ENCODE data around the gene ADM2. TPM values are rescaled to one million over a fixed set of nuclear protein-coding genes. Genes with fewer than 3 reads are reported as not detected.
A peak's percentile ranks its signal among the peaks of the same experiment; 100 is the strongest.

Gene ADM2
- total RNA-seq, 1 experiment from 2014 or later, result 13.6 TPM

DNA sequence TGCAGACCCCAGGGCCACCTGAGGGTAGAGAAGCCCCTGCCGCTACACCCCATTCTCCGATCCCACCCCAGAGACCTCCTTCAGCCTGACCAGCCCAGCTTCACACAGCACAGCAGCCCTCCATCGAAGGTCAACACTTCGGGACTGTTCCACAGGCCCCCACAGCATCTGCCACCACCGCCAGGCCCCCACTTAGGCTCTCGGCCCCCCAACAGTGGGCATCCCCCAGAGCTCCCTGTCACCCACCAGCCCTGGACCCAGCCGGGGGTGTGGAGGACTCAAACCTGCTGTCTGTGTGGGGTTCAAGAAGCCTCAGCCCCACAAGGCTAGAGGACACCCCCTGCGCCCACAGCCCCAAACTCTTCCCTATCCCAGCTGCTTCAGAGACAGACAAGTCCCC is 12.7 kb upstream of the ADM2 start:
- no peak overlapping the region for H3K27ac Mint-ChIP-seq (ENCODE audit: unreplicated experiment)
- CTCF ChIA-PET, result interaction anchor here (0.6 kb wide), 1 partner anchor 19 kb away, joined by 5 read pairs; no protein-coding TSS in a partner anchor
- peaks cover 36% of the 10 kb centered on the region for H3K4me1 Mint-ChIP-seq (ENCODE audit: low read depth, unreplicated experiment)

GRCh38 chr22:50469377-50470305 is 11.7 kb upstream of the ADM2 start:
- intact Hi-C loops (cut with micrococcal nuclease; ENCODE audit: unreplicated experiment), result no loop called here
- TF ChIP-seq, protein P1, sequence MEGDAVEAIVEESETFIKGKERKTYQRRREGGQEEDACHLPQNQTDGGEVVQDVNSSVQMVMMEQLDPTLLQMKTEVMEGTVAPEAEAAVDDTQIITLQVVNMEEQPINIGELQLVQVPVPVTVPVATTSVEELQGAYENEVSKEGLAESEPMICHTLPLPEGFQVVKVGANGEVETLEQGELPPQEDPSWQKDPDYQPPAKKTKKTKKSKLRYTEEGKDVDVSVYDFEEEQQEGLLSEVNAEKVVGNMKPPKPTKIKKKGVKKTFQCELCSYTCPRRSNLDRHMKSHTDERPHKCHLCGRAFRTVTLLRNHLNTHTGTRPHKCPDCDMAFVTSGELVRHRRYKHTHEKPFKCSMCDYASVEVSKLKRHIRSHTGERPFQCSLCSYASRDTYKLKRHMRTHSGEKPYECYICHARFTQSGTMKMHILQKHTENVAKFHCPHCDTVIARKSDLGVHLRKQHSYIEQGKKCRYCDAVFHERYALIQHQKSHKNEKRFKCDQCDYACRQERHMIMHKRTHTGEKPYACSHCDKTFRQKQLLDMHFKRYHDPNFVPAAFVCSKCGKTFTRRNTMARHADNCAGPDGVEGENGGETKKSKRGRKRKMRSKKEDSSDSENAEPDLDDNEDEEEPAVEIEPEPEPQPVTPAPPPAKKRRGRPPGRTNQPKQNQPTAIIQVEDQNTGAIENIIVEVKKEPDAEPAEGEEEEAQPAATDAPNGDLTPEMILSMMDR (IDR thresholded peaks at IDR 0.05; ENCODE audit: unreplicated experiment), result no peak
- H3K27ac Mint-ChIP-seq (ENCODE audit: unreplicated experiment), result peak overlapping the region; percentile 61
- H3K9me3 Mint-ChIP-seq (ENCODE audit: low read depth, unreplicated experiment), result no peaks in the 10 kb centered on the region
- CTCF ChIA-PET, result interaction anchor here (0.5 to 1.6 kb wide), 8 partner anchors 10 to 151 kb away, joined by 3 to 6 read pairs (median 4); no protein-coding TSS in a partner anchor
- no peaks in the 10 kb centered on the region for H3K27me3 Mint-ChIP-seq (ENCODE audit: unreplicated experiment)
- H3K4me3 Mint-ChIP-seq (ENCODE audit: low read depth, unreplicated experiment), result peak overlapping the region; percentile 57
- BruUV-seq (replicated peaks), result no TSS peak
- peaks cover 74% of the 10 kb centered on the region for H3K36me3 Mint-ChIP-seq (ENCODE audit: insufficient read depth, unreplicated experiment)
- peak; percentile 94 for DNase-seq
- peaks cover 42% of the 10 kb centered on the region for H3K4me1 Mint-ChIP-seq (ENCODE audit: low read depth, unreplicated experiment)

More for the DNA sequence above, 12.7 kb upstream of the ADM2 start:
- DNase-seq, result no peak
- Mint-ChIP-seq H3K27me3 (ENCODE audit: unreplicated experiment) (no peaks in the 10 kb centered on the region), H3K4me3 (ENCODE audit: low read depth, unreplicated experiment) (no peak overlapping the region), H3K36me3 (ENCODE audit: insufficient read depth, unreplicated experiment) (peaks cover 72% of the 10 kb centered on the region), H3K9me3 (ENCODE audit: low read depth, unreplicated experiment) (no peaks in the 10 kb centered on the region)
- intact Hi-C loops (cut with micrococcal nuclease; ENCODE audit: unreplicated experiment), result no loop called here
- BruUV-seq (replicated peaks), result no TSS peak
- TF ChIP-seq, protein P1 (IDR thresholded peaks at IDR 0.05; ENCODE audit: unreplicated experiment), result no peak

- intact Hi-C loops (cut with micrococcal nuclease; ENCODE audit: unreplicated experiment), result no loop called here
- Mint-ChIP-seq H3K4me3 (ENCODE audit: low read depth, unreplicated experiment) (peak overlapping the region; percentile 57), H3K36me3 (ENCODE audit: insufficient read depth, unreplicated experiment) (peaks cover 83% of the 10 kb centered on the region), H3K27ac (ENCODE audit: unreplicated experiment) (peak overlapping the region; percentile 61), H3K4me1 (ENCODE audit: low read depth, unreplicated experiment) (peaks cover 42% of the 10 kb centered on the region), H3K27me3 (ENCODE audit: unreplicated experiment) (no peaks in the 10 kb centered on the region), H3K9me3 (ENCODE audit: low read depth, unreplicated experiment) (no peaks in the 10 kb centered on the region)
- BruUV-seq (replicated peaks), result no TSS peak
- TF ChIP-seq, protein P1 (IDR thresholded peaks at IDR 0.05; ENCODE audit: unreplicated experiment), result no peak
- CTCF ChIA-PET, result interaction anchor here (0.7 to 1.6 kb wide), 6 partner anchors 9 to 150 kb away, joined by 3 to 6 read pairs (median 4); no protein-coding TSS in a partner anchor
- no peak for DNase-seq
These were observed 10.9 kb upstream of the ADM2 start for GRCh38 chr22:50470491-50470890.

GRCh38 chr22:50471197-50471847 is 10.0 kb upstream of the ADM2 start:
- no peaks in the 10 kb centered on the region for H3K9me3 Mint-ChIP-seq (ENCODE audit: low read depth, unreplicated experiment)
- peaks cover 42% of the 10 kb centered on the region for H3K4me1 Mint-ChIP-seq (ENCODE audit: low read depth, unreplicated experiment)
- DNase-seq, result no peak
- peak overlapping the region; percentile 57 for H3K4me3 Mint-ChIP-seq (ENCODE audit: low read depth, unreplicated experiment)
- no TSS peak for BruUV-seq (replicated peaks)
- peak overlapping the region; percentile 61 for H3K27ac Mint-ChIP-seq (ENCODE audit: unreplicated experiment)
- intact Hi-C loops (cut with micrococcal nuclease; ENCODE audit: unreplicated experiment), result no loop called here
- CTCF ChIA-PET, result no interaction called here
- TF ChIP-seq, protein P1 (IDR thresholded peaks at IDR 0.05; ENCODE audit: unreplicated experiment), result no peak
- H3K27me3 Mint-ChIP-seq (ENCODE audit: unreplicated experiment), result no peaks in the 10 kb centered on the region
- H3K36me3 Mint-ChIP-seq (ENCODE audit: insufficient read depth, unreplicated experiment), result peaks cover 76% of the 10 kb centered on the region
